Right hindlimb (tissue), 1 donor: ENCODE data around the gene MEF2B.
"Not testable (repeated sequence)": the region's sequence is repeated elsewhere in the genome, so short reads cannot be mapped to it uniquely, and the experiment has no call there.

Source experiments
- DNase-seq: peaks from one replicate; pipeline ENCODE4 v3.0.0-alpha.2; 2018

MEF2B gene

DNA sequence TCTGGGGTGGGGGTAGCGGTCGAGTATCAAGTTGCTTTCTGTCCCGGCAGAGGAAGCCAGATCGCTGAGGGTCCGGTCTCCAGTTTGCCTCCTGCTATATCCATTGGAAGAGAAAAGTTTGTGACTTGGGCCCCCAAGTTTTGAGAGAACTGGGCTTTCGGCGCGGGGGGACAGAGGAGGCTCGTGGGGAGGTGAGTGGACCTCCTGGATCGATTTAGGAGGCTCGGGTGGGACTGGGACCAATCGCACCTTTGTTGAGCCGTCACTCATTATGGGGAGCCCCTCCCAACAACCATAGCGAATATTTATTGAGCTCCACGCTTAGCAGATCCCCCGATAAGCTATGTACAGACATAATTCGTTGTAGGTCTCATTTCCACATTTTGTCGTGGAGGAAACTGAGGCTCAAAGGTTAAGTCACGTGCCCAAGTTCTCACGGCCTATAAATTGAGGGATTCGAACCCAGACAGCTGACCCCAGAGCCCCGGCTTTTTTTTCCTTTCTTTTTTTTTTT lies 22.9 kb upstream of the MEF2B start:
- no peak for DNase-seq

DNA sequence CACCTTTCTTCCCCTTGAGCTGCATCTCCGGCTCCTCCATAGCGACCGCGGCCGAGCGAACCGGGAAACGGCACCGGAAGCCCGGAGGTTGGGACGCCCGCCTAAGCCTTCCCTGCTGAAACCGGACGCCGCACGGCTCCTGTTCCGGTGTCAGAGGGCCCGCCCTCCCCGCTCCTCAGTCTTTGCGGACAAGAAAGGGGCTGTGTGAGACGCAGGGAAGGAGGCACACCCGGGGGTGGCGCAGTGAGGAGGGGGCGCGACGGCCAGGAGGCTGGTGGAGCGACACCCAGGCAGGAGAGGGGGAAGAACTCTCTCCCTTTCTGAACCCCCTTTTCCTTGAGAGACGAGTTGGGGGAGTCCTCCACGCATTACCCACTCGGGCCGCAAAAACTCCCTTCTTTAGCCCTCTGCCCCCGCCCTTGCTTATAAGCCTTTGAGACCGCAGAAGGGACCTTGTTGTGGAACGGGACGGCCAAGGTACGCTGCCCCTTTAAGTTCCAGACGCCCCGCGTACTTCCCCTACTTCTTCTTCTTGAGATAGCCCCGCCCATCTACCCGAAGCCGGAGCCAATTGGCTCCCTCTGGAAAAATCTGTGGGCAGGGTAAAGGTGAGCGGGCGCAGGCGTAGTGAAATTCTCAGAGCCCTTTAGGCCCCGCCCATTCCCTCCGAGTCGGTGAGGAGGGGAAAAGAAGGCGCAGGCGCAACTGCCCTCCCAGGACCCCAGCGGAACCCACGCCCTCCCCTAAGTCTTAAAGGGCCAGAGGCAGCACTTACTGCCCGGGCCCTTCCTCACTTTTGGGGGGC lies 22.2 kb upstream of the MEF2B start, which contains the start of the genes BORCS8 and RFXANK:
Gene BORCS8, minus strand, starts transcription at position 75 of the 805 bp plus-strand sequence. Its CDS starts 35 bp downstream, at position 40.
Gene RFXANK, plus strand, starts transcription at position 181 of the 805 bp plus-strand sequence. CDS start 1,689 bp downstream, outside the sequence.
- peak; percentile 100 for DNase-seq

DNA sequence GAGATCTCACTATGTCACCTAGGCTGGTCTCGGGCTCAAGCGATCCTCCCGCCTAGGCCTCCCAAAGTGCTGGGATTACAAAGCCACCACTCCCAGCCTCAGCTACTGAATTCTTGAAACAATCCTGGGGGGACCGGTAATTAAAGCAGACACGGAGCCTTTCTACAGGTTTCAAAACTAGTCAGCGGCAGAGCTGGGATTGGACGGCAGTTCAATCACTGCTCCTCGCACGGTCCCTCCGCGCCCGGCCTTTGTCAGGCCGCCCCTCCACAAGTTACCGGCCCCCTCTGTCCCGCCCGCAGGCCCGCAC lies 21.7 kb upstream of the MEF2B start:
- DNase-seq, result no peak

DNA sequence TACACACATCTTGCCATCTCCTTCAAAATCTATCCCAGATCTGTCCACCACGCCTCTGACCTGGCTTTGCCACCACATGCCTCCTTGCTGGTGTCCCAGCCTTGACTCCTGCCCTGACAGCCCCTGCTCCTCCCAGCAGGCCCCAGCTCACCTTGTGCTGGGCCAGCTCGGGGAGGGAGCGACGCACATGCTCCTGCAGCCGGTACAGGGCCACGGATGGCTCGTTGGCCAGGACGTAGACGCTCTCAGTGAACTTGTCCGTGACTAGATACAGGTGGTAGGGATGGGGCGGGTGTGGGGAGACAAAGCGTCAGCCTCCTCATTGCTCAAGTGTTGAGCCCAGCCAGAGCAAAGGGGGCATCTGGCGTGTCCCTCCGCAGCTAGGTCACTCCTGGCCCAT lies 16.7 kb upstream of the MEF2B start:
- no peak for DNase-seq

DNA sequence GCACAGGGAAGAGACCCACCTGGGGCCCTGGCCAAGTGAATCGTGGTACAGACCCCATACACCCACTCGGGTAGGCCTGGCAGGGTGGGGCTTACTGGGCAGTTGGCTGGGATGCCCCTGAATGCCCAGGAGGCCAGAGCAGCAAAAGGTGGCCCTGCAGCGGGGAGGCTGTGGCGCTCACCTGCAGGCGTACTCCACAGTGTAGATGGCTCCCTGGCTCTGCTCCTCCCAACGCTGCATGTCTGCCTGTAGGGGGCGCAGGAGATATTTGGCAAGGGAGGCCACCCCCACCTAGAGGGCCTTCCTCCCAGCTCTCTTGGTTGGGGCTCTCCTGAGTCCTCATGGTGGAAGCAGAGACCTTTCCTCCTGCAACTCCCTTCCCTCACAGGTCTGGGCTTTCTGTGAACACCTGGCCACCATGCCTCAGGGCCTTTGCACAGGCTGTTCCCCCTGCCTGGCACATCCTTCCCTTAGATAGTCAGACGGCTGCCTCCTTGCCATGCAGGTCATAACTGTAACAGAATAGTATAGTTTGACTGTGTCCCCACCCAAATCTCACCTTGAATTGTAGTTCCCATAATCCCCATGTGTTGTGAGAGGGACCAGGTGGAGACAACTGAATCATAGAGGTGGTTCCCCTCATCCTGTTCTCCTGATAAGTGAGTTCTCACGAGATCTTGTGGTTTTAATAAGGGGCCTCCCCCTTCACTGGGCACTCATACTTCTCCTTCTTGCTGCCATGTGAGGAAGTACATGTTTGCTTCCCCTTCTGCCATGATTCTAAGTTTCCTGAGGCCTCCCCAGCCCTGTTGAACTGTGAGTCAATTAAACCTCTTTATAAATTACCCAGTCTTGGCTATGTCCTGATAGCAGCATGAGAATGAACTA lies 16.0 kb upstream of the MEF2B start:
- no peak for DNase-seq

DNA sequence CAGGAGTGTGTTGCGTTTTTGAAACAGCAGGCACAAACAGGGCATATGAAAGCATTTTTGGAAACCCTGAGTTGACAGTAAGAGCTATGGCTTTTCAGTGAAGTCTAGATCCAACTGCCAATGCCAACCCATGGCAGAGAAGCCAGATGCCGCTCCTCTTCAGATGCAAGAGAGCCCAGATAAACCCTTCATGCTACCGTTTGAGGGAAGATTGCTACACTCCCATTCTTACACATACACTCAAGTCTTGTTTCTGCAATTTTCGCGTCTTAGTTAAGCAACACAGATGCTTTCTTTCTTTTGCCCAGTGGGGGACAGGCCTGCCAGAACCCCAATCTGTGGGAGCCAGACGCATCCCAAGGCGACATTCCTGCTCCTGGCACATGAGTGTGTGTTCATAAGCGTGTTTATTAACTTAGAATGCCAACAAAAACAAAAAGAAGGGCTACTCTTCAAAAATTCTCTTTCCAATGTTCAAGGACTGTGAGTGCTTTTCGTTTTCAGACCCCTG lies 11.5 kb upstream of the MEF2B start:
- DNase-seq, result no peak

DNA sequence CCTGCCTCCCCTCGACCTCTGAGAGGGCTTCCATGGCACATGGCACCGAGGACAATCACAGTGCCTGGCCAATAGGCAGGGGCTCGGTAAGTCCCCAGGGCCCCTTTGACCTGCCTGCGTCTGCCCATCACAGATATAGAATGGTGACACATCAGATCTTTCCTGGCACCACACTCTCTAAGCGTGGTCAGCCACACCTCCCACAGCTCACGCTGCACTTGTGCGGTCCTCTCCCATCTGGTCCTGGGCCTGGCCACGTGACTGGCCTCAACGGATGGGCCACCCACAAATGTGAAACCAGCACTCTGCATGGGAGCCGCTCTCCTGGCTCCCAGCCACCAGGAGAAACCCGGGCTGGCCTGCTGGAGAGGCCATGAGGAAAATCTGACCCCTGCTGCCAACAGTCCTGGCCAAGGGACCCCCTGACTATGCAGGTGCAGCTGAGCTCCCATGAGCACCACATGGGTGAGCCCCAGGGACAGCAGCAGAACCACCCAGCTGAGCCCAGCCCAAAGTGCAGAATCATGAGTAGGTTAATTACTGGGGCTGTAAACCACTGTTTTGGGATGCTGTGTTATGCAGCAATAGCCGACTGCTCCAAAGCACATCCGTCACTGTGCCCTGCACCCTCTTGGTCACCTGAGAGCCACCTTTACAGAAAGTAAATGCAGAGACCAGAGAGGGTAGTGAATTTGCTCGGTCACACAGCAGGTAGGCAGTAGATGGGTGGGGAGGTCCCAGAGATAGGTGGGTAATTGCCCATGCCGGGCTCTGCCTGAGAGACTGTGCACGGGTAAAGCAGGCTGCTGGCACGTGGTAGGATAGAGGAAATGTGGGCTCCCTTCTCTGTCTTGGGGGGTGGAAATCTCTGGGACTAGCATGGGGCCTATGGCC lies 9.7 kb upstream of the MEF2B start:
- DNase-seq, result no peak

DNA sequence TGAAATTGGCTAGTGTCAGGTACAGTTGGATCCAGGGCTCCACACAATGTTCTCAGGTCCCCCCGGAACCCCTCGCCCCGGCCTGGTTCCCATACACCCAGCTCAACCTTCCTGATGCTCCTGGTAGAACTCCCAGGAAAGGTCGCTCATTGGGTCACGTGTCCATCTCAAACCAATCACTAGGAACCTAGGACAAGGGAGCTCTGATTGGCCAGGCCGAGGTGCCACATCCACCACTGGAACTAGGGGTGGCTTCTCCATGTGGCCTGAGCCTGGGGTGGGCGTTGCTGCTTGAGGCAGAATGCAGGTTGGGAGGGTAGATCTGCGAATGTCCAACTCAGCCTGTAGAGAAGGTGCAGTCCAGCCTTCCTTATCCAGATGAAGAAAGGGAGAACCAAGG lies 6.9 kb upstream of the MEF2B start:
- no peak for DNase-seq

DNA sequence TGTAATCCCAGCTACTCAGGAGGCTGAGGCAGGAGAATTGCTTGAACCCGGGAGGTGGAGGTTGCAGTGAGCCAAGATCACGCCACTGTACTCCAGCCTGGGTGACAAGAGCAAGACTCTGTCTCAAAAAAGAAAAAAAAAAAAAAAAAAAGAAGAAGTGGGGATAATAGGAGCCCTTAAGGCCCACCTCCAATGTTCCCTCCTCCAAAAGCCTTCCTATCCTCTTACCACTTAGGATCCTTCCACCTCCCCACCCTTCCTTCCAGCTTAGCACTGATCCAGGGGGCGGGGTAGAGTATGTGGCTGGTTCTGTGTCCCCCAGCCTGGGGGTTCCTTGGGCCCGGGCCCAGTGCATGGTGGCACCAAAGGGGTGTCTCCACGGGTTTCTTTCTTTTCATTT lies 3.2 kb upstream of the MEF2B start:
- DNase-seq, result not testable (repeated sequence)

DNA sequence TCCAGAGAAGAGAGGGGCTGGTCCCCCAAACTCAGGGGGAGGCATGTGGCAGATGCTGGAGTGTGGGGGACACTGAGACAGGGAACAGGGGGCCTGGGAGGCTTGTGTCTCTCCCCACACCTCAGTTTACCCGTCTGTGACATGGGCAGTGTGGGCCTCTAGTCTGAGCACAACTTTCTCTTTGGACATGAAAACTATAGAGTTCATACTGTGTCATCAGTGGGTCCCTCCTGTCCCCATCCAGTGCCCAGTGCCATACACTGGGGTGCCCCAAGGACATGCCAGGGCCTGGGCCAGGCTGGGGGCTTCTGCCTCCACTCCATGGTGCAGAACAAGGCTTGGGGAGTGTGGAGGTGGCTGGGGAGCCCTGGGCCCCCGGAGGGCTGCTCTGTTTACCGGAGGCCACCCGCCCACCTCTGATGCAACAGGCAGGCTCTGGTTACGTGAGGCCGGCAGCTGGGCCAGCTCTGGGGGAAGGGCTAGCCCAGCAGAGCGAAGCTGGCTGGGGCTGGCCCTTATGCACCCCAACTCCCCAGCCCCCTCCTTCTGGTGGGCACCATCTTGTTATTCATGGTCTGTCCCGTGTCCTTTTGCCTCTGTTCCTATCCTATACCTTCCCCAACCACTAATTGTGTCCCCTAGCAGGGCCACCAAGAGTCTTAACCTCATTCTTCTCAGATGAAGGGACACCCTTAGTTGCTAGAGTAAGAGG lies 1.9 kb upstream of the MEF2B start:
- DNase-seq, result no peak

DNA sequence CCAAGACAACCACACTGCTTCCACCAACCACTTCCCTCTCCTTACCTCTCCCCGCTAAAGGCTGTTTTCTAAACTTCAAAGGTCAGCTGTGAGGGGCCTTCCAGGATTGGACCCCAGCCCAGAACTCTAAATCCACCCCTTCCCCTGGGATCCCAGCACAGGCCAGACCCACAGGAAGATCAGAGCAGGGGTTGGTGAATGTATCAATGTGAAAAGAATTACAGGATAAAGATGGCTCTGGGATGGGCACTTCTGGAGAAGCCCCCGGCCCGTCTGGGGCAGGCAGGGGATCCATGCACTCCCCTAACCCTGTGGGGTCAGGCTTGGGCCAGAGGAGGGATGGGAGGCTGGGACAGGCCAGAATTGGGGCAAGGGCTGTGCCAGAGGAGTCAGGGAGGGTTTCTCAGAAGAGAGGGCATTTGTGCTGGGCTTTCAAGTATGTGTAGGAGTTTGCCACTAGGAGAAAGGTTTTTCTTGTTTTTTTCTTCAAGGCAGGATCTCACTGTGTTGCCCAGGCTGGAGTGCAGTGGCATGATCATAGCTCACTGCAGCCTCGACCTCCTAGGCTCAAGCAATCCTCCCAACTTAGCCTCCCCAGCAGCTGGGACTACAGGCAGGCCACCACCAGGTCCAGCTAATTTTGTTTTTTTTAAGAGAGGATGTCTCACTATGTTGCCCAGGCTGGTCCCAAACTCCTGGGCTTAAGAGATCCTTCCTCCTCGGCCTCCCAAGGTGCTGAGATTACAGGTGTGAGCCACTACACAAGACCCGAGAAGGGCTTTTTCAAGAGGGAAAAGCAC lies 1.0 kb upstream of the MEF2B start:
- no peak for DNase-seq

DNA sequence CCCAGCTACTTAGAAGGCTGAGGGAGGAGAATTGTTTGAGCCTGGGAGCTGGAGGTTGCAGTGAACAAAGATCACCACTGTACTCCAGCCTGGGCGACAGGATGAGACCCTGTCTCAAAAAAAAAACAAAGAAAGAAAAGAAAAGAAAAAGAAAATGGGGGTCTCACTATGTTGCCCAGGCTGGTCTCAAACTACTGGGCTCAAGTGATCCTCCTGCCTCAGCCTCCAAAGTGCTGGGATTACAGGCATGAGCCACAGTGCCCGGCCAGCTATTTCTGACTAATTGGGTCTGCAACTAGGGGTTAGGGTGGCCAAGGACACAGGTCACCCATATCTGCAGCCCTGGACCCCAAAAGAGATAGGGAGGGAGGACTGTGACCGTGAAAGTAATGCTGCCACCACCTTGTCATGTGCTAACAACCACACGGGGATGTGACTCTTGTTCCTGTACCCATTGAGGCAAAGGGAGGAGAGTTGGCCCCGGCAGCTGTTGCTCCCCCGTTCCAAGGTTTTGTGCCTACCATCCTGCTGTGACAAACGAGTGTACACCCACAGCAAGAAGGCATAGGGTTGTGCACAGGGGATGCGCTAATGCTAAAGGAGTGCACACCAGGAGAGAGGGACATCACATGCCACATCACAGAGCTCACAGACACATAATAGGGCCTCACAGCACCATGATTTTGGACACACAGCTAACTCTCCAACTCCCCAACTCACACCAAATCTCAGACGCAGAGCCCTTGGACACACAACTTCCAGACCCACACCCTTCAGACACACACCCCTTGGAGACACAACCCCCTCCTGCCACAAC lies 619 bp downstream of the MEF2B start:
- DNase-seq, result no peak

DNA sequence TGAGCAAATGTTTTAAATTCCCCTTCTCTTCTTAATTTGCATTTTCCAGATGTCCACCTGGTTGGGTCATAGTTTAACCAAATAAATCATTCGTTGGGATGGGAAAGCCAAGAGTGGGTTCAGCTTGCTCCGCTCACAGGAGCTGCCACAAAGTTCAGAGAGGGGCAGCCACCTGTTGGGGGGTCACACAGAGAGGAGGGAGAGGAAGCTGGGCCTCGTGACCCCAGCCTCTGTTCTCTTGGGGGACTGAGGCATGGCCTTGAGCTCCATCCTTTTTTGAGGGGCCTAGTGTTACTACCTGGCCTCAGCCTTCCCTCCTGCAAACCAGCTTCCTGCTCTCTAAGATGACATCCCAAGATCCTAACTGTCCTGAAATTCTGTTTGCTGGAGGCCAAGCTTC lies 2.5 kb downstream of the MEF2B start:
- DNase-seq, result no peak

DNA sequence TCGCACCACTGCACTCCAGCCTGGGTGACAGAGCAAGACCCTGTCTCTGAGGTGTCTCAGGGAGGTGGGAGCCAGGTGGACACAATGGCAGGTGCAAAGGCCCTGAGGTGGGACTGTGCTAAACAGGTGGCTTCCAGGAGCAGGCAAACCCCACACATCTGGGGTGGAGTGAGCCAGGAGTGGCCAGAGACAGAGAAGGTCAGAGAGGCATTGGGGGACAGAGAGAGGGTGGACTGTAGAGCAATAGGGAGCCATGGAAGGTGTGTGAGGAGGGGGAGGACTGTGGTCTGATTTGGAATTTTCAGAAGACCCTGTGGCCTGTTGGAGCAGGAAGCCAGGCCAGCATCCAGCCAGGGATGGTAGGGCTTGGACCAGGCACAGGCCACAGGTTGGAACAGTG lies 4.7 kb downstream of the MEF2B start:
- DNase-seq, result no peak

DNA sequence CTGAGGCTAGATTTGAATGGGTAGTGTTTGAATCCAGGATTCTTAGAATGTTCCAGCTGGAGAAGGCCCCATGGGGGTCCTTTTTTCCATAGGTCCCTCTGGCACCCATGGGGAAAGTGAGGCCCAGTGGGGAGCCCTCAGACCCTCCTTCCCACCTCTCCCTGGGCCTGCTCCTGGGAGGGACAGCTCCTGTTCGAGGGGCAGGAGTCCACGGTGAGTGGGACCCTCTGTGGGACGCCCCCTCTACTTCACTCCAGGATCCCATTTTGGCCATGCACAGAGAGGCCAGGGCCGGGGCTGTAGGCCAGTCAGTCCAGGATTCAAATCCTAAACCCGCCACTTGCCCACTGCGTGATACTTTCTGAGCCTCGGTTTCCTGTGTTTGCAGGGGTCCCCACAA lies 7.6 kb downstream of the MEF2B start:
- no peak for DNase-seq

DNA sequence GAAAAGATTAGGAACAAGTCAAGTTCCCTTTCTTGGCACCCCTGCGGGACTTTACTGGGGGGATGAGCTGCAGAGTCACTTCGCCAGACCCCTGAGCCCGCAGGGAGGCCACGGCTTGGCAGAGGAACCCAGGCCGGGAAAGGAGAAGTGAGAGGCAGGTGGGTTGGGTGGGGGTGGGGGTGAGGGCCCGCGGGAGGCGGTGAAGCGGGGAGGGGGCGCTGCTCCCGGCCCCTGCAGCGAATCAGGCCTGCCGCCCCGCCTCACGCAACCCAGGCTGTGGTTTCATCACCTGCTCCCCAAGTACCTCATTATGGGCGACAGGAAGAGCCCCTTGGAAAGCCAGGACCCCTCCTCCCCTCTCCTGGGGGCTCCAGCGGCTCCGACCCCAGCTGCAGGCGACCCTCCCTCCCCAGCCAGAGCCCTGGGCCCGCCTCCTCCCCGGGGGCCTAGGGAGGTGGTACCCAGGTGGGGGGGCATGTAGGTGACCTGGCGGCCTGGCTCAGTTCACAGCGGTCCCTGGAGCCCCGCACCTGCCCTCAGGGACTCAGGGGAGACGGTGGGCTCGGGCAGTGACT lies 9.5 kb downstream of the MEF2B start:
- DNase-seq, result no peak

DNA sequence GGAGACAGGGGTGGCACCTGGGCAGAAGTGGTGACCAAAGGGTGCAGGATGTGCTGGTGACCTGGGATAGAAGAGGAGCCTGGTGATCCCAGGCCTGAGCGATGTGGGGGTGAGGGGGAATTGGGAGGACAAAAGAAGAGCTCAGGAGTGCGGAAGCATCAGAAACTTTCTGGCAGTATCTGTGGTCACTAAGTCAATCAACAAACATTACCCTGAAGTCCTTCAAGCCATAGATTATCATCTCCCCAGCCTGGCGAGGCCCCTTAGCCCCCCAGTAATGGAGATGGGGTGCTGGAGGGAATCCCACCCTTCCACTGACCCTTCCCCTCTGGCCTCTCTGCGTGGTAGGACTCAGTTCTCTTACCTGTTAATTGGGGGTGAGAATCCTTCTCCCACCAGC lies 10.5 kb downstream of the MEF2B start:
- no peak for DNase-seq

DNA sequence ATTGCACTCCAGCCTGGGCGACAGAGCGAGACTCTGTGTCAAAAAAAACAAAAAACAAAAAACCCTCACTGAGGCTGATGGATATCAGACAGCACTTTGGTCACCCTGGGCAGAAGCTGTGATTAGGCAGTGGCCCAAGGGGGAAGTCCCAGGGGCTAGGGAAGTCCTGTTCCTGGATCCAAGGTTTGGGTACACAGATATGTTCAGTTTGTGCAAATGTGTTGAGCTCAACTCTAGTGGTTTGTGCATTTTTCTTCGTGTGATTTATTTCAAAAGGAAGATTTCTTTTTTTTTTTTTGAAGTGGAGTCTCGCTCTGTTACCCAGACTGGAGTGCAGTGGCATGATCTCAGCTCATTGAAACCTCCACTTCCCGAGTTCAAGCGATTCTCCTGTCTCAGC lies 12.3 kb downstream of the MEF2B start:
- no peak for DNase-seq

DNA sequence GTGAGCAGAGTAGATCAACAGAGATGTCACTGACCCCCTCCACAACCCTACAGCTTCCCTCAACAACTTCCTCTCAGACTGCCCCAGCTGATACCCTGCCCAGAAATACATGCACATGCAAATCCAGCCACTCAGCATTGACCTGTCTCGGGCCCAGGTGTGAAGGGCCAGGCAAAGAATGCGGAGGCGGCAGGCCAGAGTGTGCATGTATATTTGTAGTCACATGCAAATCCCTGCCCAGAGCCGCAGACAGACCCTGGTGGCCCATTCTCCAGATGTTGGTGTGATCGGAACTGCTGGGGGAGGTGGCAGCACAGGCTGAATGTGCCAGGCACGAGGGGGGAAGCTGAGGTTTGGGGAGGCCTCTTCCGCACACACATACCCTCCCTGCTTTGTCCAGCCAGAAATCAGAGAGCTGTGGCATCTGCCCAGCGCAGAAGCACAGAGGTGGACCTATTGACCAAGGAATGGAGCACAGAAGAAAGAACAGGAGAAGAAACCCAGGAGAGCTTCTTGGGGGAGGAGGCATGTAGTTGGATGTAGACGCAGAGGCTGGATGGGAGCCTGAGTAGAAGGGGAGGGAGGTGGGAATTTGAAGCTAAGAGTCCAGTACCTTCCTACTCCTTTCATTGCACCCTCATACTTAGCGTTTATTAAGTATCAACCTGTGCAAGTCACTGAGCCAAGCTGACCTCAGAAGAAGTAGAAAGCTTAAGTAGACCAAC lies 14.4 kb downstream of the MEF2B start:
- no peak for DNase-seq
